Suprapubic skin (tissue), 3 donors: ENCODE results near the gene AHI1.

Experiments
- CTCF ChIP-seq, 2 donors: fragments of 200-600 bp in 1 of 2; fragments of 450-650 bp in 1 of 2; sonication (generic) in 1 of 2; IDR thresholded peaks; one replicate each; pipeline ENCODE4 v1.5.1; 2016 to 2019; ENCODE audit warnings: antibody characterized with exemption in 2 of 2, mild to moderate bottlenecking in 1 of 2, moderate library complexity in 1 of 2
- POLR2A ChIP-seq, 2 donors: fragments of 450-650 bp; IDR thresholded peaks; one replicate each; pipeline ENCODE4 v1.6.1; 2017; ENCODE audit warnings: antibody characterized with exemption in 2 of 2, mild to moderate bottlenecking in 2 of 2, moderate library complexity in 2 of 2

GRCh38 chr6:135490381-135490780, 7.2 kb downstream of the AHI1 start:
- TF ChIP-seq CTCF (IDR thresholded peaks at IDR 0.05): no peak
- no peak for TF ChIP-seq POLR2A (IDR thresholded peaks at IDR 0.05)
